ENCODE data around the gene SLC25A40.
A peak's percentile ranks its signal among the peaks of the same experiment; 100 is the strongest.

DNA sequence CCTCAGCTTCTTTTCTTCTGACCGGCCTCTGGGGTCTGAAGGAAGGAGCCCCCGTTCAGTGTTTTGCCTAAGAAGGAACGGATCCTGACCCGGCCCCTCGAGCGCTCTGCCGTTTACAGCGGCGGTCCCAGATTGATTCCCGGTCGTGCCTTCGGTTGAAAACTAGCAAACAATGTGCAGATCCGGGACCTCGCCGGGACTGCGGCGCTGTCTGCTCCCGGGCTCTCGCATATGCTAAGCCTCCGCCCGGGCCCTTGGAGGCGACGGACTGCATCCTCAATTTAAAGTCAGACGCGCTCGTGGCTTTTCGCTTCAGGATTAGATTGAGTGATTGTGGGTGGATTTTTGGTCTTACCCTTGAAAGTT lies 692 bp upstream of the SLC25A40 start:
- TF ChIP-seq SIN3A (IDR thresholded peaks at IDR 0.05; ENCODE audit: borderline replicate concordance, insufficient read depth, low read length) (peak; percentile 18; the same call in 1 of the 2 replicates), POLR2AphosphoS5 (IDR thresholded peaks at IDR 0.05; ENCODE audit: low read depth, low read length) (no peak), TAF1 (IDR thresholded peaks at IDR 0.05; ENCODE audit: borderline replicate concordance, insufficient read depth, low read length) (no peak; the same call in 1 of the 2 replicates)
- TF ChIP-seq, protein P1, sequence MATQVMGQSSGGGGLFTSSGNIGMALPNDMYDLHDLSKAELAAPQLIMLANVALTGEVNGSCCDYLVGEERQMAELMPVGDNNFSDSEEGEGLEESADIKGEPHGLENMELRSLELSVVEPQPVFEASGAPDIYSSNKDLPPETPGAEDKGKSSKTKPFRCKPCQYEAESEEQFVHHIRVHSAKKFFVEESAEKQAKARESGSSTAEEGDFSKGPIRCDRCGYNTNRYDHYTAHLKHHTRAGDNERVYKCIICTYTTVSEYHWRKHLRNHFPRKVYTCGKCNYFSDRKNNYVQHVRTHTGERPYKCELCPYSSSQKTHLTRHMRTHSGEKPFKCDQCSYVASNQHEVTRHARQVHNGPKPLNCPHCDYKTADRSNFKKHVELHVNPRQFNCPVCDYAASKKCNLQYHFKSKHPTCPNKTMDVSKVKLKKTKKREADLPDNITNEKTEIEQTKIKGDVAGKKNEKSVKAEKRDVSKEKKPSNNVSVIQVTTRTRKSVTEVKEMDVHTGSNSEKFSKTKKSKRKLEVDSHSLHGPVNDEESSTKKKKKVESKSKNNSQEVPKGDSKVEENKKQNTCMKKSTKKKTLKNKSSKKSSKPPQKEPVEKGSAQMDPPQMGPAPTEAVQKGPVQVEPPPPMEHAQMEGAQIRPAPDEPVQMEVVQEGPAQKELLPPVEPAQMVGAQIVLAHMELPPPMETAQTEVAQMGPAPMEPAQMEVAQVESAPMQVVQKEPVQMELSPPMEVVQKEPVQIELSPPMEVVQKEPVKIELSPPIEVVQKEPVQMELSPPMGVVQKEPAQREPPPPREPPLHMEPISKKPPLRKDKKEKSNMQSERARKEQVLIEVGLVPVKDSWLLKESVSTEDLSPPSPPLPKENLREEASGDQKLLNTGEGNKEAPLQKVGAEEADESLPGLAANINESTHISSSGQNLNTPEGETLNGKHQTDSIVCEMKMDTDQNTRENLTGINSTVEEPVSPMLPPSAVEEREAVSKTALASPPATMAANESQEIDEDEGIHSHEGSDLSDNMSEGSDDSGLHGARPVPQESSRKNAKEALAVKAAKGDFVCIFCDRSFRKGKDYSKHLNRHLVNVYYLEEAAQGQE (IDR thresholded peaks at IDR 0.05; ENCODE audit: insufficient read depth in 1 of 2, low read depth in 2 of 2, low read length in 2 of 2), result no peak

Data from PFSK-1 (cell line).